Measurements from ENCODE around the gene MAB21L4. TPM values are rescaled to one million over a fixed set of nuclear protein-coding genes. Genes with fewer than 3 reads are reported as not detected.
A peak's percentile ranks its signal among the peaks of the same experiment; 100 is the strongest.

The MAB21L4 gene
- polyA plus RNA-seq, 1 of the 3 experiments (the other 2 are of a cell fraction): not detected

DNA sequence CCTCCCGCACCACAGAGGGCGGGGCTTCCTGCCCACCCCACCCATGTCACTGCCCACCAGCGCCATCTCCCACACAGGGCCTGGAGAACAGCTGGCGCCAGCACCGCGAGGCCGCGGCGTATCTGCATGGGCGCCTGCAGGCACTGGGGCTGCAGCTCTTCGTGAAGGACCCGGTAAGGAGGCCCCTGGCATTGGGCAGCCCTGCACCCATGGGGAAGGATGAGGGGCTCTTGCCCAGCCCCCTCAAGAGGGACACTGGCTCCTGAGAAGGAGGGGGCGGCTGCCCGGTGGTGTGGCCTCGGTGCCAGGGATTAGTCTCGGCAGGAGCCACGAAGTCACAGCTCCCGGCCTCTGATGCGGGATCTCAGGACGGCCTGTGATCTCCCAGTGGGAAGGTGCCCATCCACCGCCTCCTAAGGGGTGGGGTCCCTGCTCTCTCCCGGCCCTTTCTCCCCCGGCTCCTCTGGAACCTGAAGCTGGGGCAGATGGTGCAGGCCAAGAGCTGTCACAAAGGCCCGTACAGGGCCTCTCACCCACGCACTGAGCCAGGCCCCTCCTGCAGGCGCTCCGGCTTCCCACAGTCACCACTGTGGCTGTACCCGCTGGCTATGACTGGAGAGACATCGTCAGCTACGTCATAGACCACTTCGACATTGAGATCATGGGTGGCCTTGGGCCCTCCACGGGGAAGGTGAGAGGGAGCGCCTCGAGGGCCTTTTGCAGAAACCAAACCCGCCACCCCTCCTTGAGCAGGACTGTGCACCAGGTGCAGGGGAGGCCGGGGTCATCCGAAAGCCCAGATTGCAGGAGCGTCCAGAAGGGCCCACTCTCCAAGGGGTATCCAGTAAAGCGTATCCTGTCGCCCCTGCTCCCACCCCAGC lies 18.3 kb downstream of the MAB21L4 start:
- peaks cover 0 to 8% of the 10 kb centered on the region in 2 experiments; a peak in 1 of 4 replicates for H3K4me1 ChIP-seq (ENCODE audit: control insufficient read depth in 1 of 2, insufficient read depth in 2 of 2, low read depth in 1 of 2, low read length in 1 of 2)
- no peaks in the 10 kb centered on the region for H3K9me2 ChIP-seq
- ChIA-PET CTCF (interaction anchor here (0.9 to 2.5 kb wide), 3 partner anchors 25 to 37 kb away, joined by 4 to 9 read pairs (median 6); no protein-coding TSS in a partner anchor), POLR2A (no interaction called here)
- no peak overlapping the region for H2AFZ ChIP-seq (ENCODE audit: low read depth)
- peak; percentile 48 for DNase-seq
- no peak overlapping the region for H3K4me3 ChIP-seq (ENCODE audit: low read depth in 2 of 2, low read length in 1 of 2)
- H3K9ac ChIP-seq: no peak overlapping the region
- no peaks in the 10 kb centered on the region for H3F3A ChIP-seq (replicated peaks; ENCODE audit: insufficient read depth)
- H3K4me2 ChIP-seq: no peak overlapping the region
- 69% methylated on average over 13 of the region's 40 CpGs for WGBS (ENCODE audit: low lambda C conversion rate)
- TF ChIP-seq, protein P1, sequence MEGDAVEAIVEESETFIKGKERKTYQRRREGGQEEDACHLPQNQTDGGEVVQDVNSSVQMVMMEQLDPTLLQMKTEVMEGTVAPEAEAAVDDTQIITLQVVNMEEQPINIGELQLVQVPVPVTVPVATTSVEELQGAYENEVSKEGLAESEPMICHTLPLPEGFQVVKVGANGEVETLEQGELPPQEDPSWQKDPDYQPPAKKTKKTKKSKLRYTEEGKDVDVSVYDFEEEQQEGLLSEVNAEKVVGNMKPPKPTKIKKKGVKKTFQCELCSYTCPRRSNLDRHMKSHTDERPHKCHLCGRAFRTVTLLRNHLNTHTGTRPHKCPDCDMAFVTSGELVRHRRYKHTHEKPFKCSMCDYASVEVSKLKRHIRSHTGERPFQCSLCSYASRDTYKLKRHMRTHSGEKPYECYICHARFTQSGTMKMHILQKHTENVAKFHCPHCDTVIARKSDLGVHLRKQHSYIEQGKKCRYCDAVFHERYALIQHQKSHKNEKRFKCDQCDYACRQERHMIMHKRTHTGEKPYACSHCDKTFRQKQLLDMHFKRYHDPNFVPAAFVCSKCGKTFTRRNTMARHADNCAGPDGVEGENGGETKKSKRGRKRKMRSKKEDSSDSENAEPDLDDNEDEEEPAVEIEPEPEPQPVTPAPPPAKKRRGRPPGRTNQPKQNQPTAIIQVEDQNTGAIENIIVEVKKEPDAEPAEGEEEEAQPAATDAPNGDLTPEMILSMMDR (IDR thresholded peaks at IDR 0.05): no peak
- no peak for TF ChIP-seq TEAD4 (IDR thresholded peaks at IDR 0.05; ENCODE audit: borderline replicate concordance, insufficient read depth)
- TF ChIP-seq, protein P2, sequence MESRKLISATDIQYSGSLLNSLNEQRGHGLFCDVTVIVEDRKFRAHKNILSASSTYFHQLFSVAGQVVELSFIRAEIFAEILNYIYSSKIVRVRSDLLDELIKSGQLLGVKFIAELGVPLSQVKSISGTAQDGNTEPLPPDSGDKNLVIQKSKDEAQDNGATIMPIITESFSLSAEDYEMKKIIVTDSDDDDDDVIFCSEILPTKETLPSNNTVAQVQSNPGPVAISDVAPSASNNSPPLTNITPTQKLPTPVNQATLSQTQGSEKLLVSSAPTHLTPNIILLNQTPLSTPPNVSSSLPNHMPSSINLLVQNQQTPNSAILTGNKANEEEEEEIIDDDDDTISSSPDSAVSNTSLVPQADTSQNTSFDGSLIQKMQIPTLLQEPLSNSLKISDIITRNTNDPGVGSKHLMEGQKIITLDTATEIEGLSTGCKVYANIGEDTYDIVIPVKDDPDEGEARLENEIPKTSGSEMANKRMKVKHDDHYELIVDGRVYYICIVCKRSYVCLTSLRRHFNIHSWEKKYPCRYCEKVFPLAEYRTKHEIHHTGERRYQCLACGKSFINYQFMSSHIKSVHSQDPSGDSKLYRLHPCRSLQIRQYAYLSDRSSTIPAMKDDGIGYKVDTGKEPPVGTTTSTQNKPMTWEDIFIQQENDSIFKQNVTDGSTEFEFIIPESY (IDR thresholded peaks at IDR 0.05; ENCODE audit: borderline replicate concordance, low read depth): no peak
- TF ChIP-seq USF2 (IDR thresholded peaks at IDR 0.05; ENCODE audit: borderline replicate concordance, low read depth, low read length): no peak
- TF ChIP-seq FOXJ3 (CRISPR knock-in tag; IDR thresholded peaks at IDR 0.05): no peak
- no peak for TF ChIP-seq CHD2 (IDR thresholded peaks at IDR 0.05; ENCODE audit: low read length, partially characterized antibody)
- TF ChIP-seq GABPA (IDR thresholded peaks at IDR 0.05; ENCODE audit: low read depth): no peak
- no peak for TF ChIP-seq RAD21 (IDR thresholded peaks at IDR 0.05; ENCODE audit: low read length)
- TF ChIP-seq SMC3 (IDR thresholded peaks at IDR 0.05; ENCODE audit: low read depth, low read length): no peak
- no peak for TF ChIP-seq SIN3A (IDR thresholded peaks at IDR 0.05; ENCODE audit: borderline replicate concordance, low read depth, low read length)
- TF ChIP-seq FOXM1 (IDR thresholded peaks at IDR 0.05; ENCODE audit: low read depth): no peak
- TF ChIP-seq POLR2AphosphoS5 (IDR thresholded peaks at IDR 0.05; ENCODE audit: low read depth, low read length): no peak
- TF ChIP-seq RXRA (IDR thresholded peaks at IDR 0.05; ENCODE audit: borderline replicate concordance, low read depth): no peak
- no peak for TF ChIP-seq REST (IDR thresholded peaks at IDR 0.05; ENCODE audit: low read depth, low read length)
- no peak for TF ChIP-seq ELF1 (IDR thresholded peaks at IDR 0.05)
- no peak for TF ChIP-seq EZH2phosphoT487 (IDR thresholded peaks at IDR 0.05; ENCODE audit: borderline replicate concordance, low read depth)
- TF ChIP-seq USF1 (IDR thresholded peaks at IDR 0.05; ENCODE audit: borderline replicate concordance, low read depth): no peak
- no peak for TF ChIP-seq MEF2A (IDR thresholded peaks at IDR 0.05; ENCODE audit: borderline replicate concordance, low read depth)
- H3K27ac ChIP-seq (ENCODE audit: low read depth in 2 of 2, low read length in 1 of 2): no peak overlapping the region
- no peaks in the 10 kb centered on the region for H3K9me3 ChIP-seq
- H3K27me3 ChIP-seq (ENCODE audit: insufficient read depth): no peaks in the 10 kb centered on the region
- H3K79me2 ChIP-seq (ENCODE audit: insufficient read depth): no peaks in the 10 kb centered on the region
- no peaks in the 10 kb centered on the region for H4K20me1 ChIP-seq (ENCODE audit: insufficient read depth)
- no peaks in the 10 kb centered on the region for H3K36me3 ChIP-seq (replicated peaks in 1 of 2; ENCODE audit: control insufficient read depth in 1 of 2, insufficient read depth in 2 of 2, low read length in 1 of 2)
